Astrocyte of the spinal cord (primary cell): Measurements from ENCODE around the gene ZIC1.
A peak's percentile ranks its signal among the peaks of the same experiment; 100 is the strongest.

Experiments used
- DNase-seq: peaks from one replicate; pipeline ENCODE4 v3.0.0; 2011; ENCODE audit warnings: low read depth, low spot score
- H3K4me3 ChIP-seq: 2 replicates; pipeline ENCODE4 v1.5.1; 2011; ENCODE audit warnings: low read depth, mild to moderate bottlenecking, low read length, moderate library complexity
- in situ Hi-C: cut with HindIII; loops from 2 replicates; pipeline ENCODE4 v1.10.0; 2017; ENCODE audit warnings: low sequenced_read_pairs
- TF ChIP-seq, protein P1 (sequence below): IDR thresholded peaks from 2 replicates; pipeline ENCODE4 v1.5.1; 2012; ENCODE audit warnings: low read depth, mild to moderate bottlenecking, low read length, inconsistent platforms

Gene ZIC1

DNA sequence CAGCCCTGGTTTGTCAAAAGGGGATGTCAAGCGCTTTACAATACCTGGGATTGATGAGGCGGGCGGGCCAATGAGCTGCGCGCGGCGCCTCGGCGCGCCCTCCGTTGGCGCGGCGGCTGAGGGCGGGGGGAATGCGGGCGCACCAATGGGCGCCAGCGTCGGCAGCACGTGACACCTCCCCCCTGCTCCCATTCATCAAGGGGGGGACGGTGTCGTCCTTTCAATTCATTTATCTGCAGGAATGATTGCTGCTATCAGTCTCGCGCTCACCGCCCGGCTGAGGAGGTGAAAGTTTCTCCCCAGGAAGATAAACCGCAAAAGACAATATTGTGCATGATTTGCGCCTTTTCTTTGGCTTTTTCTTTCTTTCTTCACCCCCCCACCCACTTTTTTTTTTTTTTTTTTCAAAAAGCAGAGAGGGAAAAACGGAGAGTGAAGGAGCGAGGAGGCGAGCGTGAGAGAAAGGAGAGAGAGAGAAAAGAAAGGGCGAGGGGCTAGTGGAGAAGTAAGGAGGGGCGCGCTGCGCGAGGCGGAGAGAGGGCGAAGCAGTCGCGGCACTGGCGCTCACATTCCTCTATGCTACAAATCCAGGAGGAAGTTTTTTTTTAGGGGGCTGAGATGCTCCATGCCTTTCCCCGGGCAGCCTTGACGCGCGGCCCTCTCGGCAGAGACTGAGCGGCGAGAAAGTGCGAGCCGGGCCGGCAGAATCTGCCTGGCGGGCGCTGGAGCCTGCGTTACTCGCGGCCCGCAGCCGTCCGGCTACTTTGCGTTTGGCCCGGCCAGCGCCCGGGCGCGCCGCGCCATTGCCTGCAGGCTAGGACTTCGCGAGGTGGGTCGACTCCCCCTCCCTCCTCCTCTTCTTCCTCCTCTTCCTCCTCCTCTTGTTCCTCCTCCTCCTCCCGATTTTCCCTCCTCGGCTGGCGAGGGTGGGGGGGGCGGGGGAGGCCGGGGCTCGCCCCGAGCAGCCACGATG lies at the start of gene ZIC1:
Gene ZIC1, plus strand, starts transcription at position 223 of the 973 bp plus-strand sequence. Its CDS starts 748 bp downstream, at position 971.
- TF ChIP-seq, protein P1, sequence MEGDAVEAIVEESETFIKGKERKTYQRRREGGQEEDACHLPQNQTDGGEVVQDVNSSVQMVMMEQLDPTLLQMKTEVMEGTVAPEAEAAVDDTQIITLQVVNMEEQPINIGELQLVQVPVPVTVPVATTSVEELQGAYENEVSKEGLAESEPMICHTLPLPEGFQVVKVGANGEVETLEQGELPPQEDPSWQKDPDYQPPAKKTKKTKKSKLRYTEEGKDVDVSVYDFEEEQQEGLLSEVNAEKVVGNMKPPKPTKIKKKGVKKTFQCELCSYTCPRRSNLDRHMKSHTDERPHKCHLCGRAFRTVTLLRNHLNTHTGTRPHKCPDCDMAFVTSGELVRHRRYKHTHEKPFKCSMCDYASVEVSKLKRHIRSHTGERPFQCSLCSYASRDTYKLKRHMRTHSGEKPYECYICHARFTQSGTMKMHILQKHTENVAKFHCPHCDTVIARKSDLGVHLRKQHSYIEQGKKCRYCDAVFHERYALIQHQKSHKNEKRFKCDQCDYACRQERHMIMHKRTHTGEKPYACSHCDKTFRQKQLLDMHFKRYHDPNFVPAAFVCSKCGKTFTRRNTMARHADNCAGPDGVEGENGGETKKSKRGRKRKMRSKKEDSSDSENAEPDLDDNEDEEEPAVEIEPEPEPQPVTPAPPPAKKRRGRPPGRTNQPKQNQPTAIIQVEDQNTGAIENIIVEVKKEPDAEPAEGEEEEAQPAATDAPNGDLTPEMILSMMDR: no peak
- in situ Hi-C loops: no loop called here
- peak within 1 kb of the TSS; percentile 89 for H3K4me3 ChIP-seq
- DNase-seq: peak; percentile 98

DNA sequence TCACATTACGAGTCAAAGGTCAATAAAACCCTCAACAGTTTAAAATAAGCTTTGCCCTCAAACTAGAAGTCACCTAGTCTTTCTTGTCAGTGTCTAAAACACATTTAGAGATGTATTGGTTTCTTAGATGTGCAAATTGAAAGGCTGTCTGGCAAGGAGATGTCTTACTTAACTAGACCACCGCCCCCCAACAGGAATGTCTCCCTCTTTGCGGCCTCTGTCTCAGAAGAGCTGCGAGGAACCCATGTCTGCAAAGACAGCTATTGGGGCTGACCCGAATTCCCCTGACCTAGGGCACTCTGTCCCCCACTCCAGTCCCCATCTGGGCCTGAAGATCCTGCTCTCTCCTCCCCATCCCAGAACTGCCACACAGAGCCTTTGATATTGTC lies 49.1 kb upstream of the ZIC1 start:
- no peak overlapping the region for H3K4me3 ChIP-seq
- in situ Hi-C loops: no loop called here
- DNase-seq: no peak
- TF ChIP-seq, protein P1: no peak

- peak overlapping the region; percentile 22 for H3K4me3 ChIP-seq
- in situ Hi-C loops: no loop called here
- TF ChIP-seq, protein P1: no peak
- DNase-seq: peak; percentile 43
These were observed 48.3 kb upstream of the ZIC1 start for GRCh38 chr3:147360646-147361453.

DNA sequence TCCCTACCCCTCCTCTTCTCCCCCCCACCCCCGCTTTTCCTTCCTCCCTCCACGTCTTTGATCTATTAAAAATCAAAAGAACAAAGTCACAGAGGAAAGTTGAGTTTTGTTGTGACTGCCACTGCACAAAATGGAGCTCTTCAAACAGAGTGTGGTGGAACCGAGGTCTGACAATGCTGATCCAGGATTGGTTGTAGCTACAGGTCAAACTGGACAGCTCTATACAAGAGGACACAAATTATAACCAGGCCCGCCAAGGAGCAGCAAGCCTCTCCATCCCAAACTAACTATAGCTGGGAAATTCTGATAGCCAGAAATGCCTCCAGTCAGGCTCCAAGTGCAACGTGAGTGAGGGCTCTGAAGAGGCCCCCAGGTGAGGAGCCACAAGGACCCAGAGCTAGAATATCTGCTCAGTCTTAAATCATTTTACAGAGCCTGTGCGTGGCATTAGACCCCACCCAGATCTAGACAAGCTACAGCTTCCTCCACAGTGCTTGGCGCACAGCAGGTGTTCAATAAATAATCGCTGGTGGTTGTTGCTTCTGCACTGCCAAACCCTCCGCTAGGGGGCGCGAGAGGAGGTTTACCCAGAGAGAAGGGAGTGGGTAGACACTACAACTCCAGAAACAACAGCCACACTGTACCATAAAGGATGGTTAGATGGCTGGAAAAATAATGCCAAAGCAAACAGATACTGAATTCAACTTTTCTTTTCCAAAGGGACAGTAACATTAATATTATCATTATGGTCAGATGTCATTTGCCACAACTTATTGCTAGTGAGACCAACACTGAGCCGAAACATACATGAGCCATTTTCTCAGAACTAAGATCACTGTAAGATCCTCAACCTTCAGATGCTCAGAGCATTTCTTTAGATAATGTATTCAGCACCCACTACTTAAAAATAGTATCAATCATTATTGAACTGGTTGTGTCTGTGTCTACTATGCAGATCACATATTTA lies 47.4 kb upstream of the ZIC1 start:
- peak; percentile 25 for DNase-seq

DNA sequence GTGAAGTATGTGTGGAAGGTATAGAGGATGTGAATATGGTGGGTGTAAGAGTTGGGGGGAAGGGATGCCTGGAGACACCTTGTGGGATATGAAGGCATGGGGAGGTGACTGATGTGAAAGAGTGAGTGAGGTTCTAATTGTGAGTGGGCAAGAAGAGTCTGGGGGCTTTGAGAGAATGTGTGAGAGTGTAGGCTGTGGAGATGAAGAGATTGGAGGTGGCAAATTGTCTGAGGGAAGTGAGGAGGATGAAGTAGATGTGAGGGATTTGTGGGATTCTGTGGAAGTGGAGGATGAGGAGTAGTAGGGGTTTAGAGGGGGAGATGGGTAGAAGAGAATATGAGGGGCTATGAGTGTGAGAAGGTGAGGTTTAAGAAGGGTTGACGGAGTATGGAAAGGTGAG lies 44.4 kb upstream of the ZIC1 start:
- in situ Hi-C loops: no loop called here
- H3K4me3 ChIP-seq: no peak overlapping the region
- TF ChIP-seq, protein P1: no peak
- no peak for DNase-seq

More for the DNA sequence above, 47.4 kb upstream of the ZIC1 start:
- peak overlapping the region; percentile 22 for H3K4me3 ChIP-seq
- TF ChIP-seq, protein P1: peak; percentile 75
- in situ Hi-C loops: no loop called here
